HCT116 (cell line): Measurements from ENCODE around the gene ATP6V0C. TPM values are rescaled to one million over a fixed set of nuclear protein-coding genes. Genes with fewer than 3 reads are reported as not detected.

ENCODE experiments used
- ATAC-seq: fragments of 200-7000 bp; cut with Tn5 transposase; 2 replicates; pipeline ENCODE4 v1.9.1; 2020; ENCODE audit warnings: mild to moderate bottlenecking, moderate library complexity
- BruUV-seq: library from RNA; stranded (reverse); fragments of 400-500 nt; replicated peaks from 2 replicates; lab custom pipeline; 2021; lab: Mats Ljungman, UMichigan
- CTCF ChIA-PET: fragments of 300-600 bp; sonication (Branson Sonifier 250); formaldehyde crosslinking; loops from one replicate; lab custom pipeline; 2021; ENCODE audit warnings: antibody characterized with exemption; lab: Charles Lee
- POLR2A ChIA-PET: fragments of 300-600, 350-600 bp; sonication (Branson Sonifier 250); formaldehyde crosslinking; loops from one replicate; lab custom pipeline; 2021; ENCODE audit warnings: antibody characterized with exemption; lab: Charles Lee
- RAD21 ChIA-PET, 2 experiments: fragments of 300-600 bp; sonication (Branson Sonifier 250); formaldehyde crosslinking; loops; one replicate each; lab custom pipeline; 2023; ENCODE audit warnings: low total read pairs in 2 of 2; ENCODE audit not compliant: uncharacterized antibody in 2 of 2, unreplicated experiment in 2 of 2, low non-redundant PET in 1 of 2; lab: Charles Lee
- DNase-seq: peaks from one replicate; pipeline ENCODE4 v3.0.0-alpha.2; 2010; ENCODE audit warnings: low read depth, low spot score
- H2AFZ ChIP-seq: fragments of 200-600 bp; shearing (Covaris generic), sonication (generic); 2 replicates; pipeline ENCODE4 v1.6.1; 2017; ENCODE audit warnings: low read depth, mixed run types, mixed read lengths, antibody characterized with exemption, low read length; ENCODE audit not compliant: poor library complexity, severe bottlenecking
- H3K27ac ChIP-seq: 2 replicates; pipeline ENCODE4 v1.5.1; 2012; ENCODE audit warnings: low read depth, low read length
- H3K27me3 ChIP-seq: fragments of 200-600 bp; sonication (generic); 2 replicates; pipeline ENCODE4 v1.6.1; 2016; ENCODE audit warnings: mixed run types, low read length, mixed read lengths; ENCODE audit not compliant: insufficient read depth
- H3K36me3 ChIP-seq, 2 experiments: fragments of 200-500 bp in 1 of 2; fragments of 200-600 bp in 1 of 2; sonication (Bioruptor generic) in 1 of 2; sonication (generic) in 1 of 2; 2 replicates each; pipeline versions ENCODE4 v1.5.1 to v1.6.1; 2014 to 2016; ENCODE audit warnings: low read length in 2 of 2, inconsistent platforms in 1 of 2, mixed read lengths in 1 of 2, mixed run types in 1 of 2; ENCODE audit not compliant: insufficient read depth in 2 of 2, control insufficient read depth in 1 of 2
- H3K4me1 ChIP-seq, 2 experiments: fragments of 200-600 bp in 1 of 2; sonication (generic) in 1 of 2; 2 replicates each; pipeline versions ENCODE4 v1.5.1 to v1.6.1; 2012 to 2017; ENCODE audit warnings: low read length in 2 of 2, inconsistent platforms in 1 of 2, mild to moderate bottlenecking in 1 of 2, mixed read lengths in 1 of 2, mixed run types in 1 of 2, moderate library complexity in 1 of 2; ENCODE audit not compliant: insufficient read depth in 2 of 2, control insufficient read depth in 1 of 2
- H3K4me2 ChIP-seq: fragments of 200-600 bp; sonication (generic); 2 replicates; pipeline ENCODE4 v1.6.1; 2017; ENCODE audit warnings: mixed run types, low read length, mixed read lengths
- H3K4me3 ChIP-seq, 2 experiments: fragments of 200-600 bp in 1 of 2; sonication (generic) in 1 of 2; replicated peaks in 1 of 2; 2 replicates each; pipeline ENCODE4 v1.5.1; 2011 to 2016; ENCODE audit warnings: low read length in 2 of 2, control low read depth in 1 of 2, low read depth in 1 of 2, mild to moderate bottlenecking in 1 of 2, mixed read lengths in 1 of 2, mixed run types in 1 of 2
- H3K79me2 ChIP-seq: fragments of 200-600 bp; sonication (generic); 2 replicates; pipeline ENCODE4 v1.6.1; 2017; ENCODE audit warnings: mild to moderate bottlenecking, mixed run types, low read length, moderate library complexity, mixed read lengths; ENCODE audit not compliant: insufficient read depth
- H3K9ac ChIP-seq: fragments of 200-600 bp; sonication (generic); 2 replicates; pipeline ENCODE4 v1.6.1; 2016; ENCODE audit warnings: low read length, mixed read lengths
- H3K9me2 ChIP-seq: fragments of 200-600 bp; sonication (generic), shearing (Covaris generic); 2 replicates; pipeline ENCODE4 v1.6.1; 2017; ENCODE audit warnings: mixed run types, mild to moderate bottlenecking, moderate library complexity; ENCODE audit not compliant: insufficient read depth
- H3K9me3 ChIP-seq, 2 experiments: fragments of 200-500 bp in 1 of 2; fragments of 200-600 bp in 1 of 2; sonication (Bioruptor generic) in 1 of 2; sonication (generic) in 1 of 2; 2 replicates each; pipeline ENCODE4 v1.6.1; 2014 to 2017; ENCODE audit warnings: low read length in 2 of 2, mixed read lengths in 2 of 2, inconsistent platforms in 1 of 2, low read depth in 1 of 2, mild to moderate bottlenecking in 1 of 2, mixed run types in 1 of 2, moderate library complexity in 1 of 2; ENCODE audit not compliant: control insufficient read depth in 1 of 2, insufficient read depth in 1 of 2
- H4K20me1 ChIP-seq: fragments of 200-600 bp; sonication (generic), shearing (Covaris generic); 2 replicates; pipeline ENCODE4 v1.6.1; 2017; ENCODE audit warnings: mixed run types, mild to moderate bottlenecking, moderate library complexity; ENCODE audit not compliant: insufficient read depth
- ATF3 ChIP-seq: IDR thresholded peaks from 2 replicates; pipeline ENCODE4 v1.6.1; 2012
- CTCF ChIP-seq, 3 experiments: fragments of 200-600 bp in 1 of 3; sonication (generic) in 1 of 3; IDR thresholded peaks in 2 of 3; conservative IDR thresholded peaks in 1 of 3; 2 replicates each; pipeline ENCODE4 v1.5.1; 2012 to 2017; ENCODE audit warnings: low read depth in 2 of 3, low read length in 2 of 3, antibody characterized with exemption in 1 of 3, borderline replicate concordance in 1 of 3, control low read depth in 1 of 3, mild to moderate bottlenecking in 1 of 3, mixed read lengths in 1 of 3, mixed run types in 1 of 3, moderate library complexity in 1 of 3; ENCODE audit not compliant: insufficient read depth in 1 of 3
- EGR1 ChIP-seq: IDR thresholded peaks from 2 replicates; pipeline ENCODE4 v1.6.1; 2012; ENCODE audit warnings: low read depth
- ELF1 ChIP-seq: IDR thresholded peaks from 2 replicates; pipeline ENCODE4 v1.6.1; 2012; ENCODE audit warnings: low read depth, borderline replicate concordance
- EZH2 ChIP-seq: fragments of 200-600 bp; sonication (generic); IDR thresholded peaks from 2 replicates; pipeline ENCODE4 v1.6.1; 2017; ENCODE audit warnings: antibody characterized with exemption, mixed run types
- FOSL1 ChIP-seq: IDR thresholded peaks from 2 replicates; pipeline ENCODE4 v1.6.1; 2012; ENCODE audit warnings: low read depth
- JUND ChIP-seq: IDR thresholded peaks from 2 replicates; pipeline ENCODE4 v1.6.1; 2012
- MAX ChIP-seq: IDR thresholded peaks from 2 replicates; pipeline ENCODE4 v1.6.1; 2012
- POLR2A ChIP-seq: IDR thresholded peaks from 2 replicates; pipeline ENCODE4 v1.7.0; 2011; ENCODE audit warnings: borderline replicate concordance; ENCODE audit not compliant: insufficient read depth, insufficient read length; ENCODE audit errors: extremely low read depth
- SP1 ChIP-seq: IDR thresholded peaks from 2 replicates; pipeline ENCODE4 v1.6.1; 2012; ENCODE audit warnings: low read depth
- TCF7L2 ChIP-seq: IDR thresholded peaks from 2 replicates; pipeline ENCODE4 v1.7.0; 2011; ENCODE audit warnings: borderline replicate concordance, inconsistent platforms; ENCODE audit not compliant: insufficient read depth, insufficient read length; ENCODE audit errors: extremely low read depth
- YY1 ChIP-seq: IDR thresholded peaks from 2 replicates; pipeline ENCODE4 v1.6.1; 2011; ENCODE audit warnings: low read length, low read depth, moderate library complexity, mild to moderate bottlenecking; ENCODE audit not compliant: insufficient replicate concordance; ENCODE audit errors: extremely low read depth
- ZBTB33 ChIP-seq: IDR thresholded peaks from 2 replicates; pipeline ENCODE4 v1.6.1; 2011; ENCODE audit warnings: mild to moderate bottlenecking, low read length, moderate library complexity; ENCODE audit not compliant: insufficient replicate concordance; ENCODE audit errors: extremely low read depth
- ZFX ChIP-seq: fragments of 450-650 bp; IDR thresholded peaks from 2 replicates; pipeline ENCODE4 v1.6.1; 2017
- ZNF274 ChIP-seq: fragments of 200-500 bp; sonication (Bioruptor generic); IDR thresholded peaks from 2 replicates; pipeline ENCODE4 v1.6.1; 2014; ENCODE audit warnings: mild to moderate bottlenecking, low read depth, low read length, inconsistent platforms
- intact Hi-C: fragments of 100-400 bp; cut with micrococcal nuclease; formaldehyde crosslinking; loops from 2 replicates; pipeline ENCODE4 v1.10.0; 2022
- total RNA-seq: library from RNA; stranded (reverse); gene quantifications from one replicate; pipeline ENCODE4 v1.2.1, GENCODE V29; 2021; ENCODE audit not compliant: unreplicated experiment

The ATP6V0C gene
- total RNA-seq, 1 experiment from 2014 or later, result 187 TPM

GRCh38 chr16:2490190-2491105 is 23.3 kb upstream of the ATP6V0C start:
- H3K4me2 ChIP-seq, result no peak overlapping the region

GRCh38 chr16:2492292-2492691 is 21.5 kb upstream of the ATP6V0C start:
- Histone ChIP-seq H3K4me2 (no peak overlapping the region), H3K9ac (no peak overlapping the region), H3K79me2 (peaks cover 17% of the 10 kb centered on the region; the same call in 1 of the 2 replicates), H3K9me2 (no peaks in the 10 kb centered on the region), H3K4me1 (no peaks in the 10 kb centered on the region), H3K9me3 (no peaks in the 10 kb centered on the region), H3K36me3 (no peaks in the 10 kb centered on the region; a peak in 1 of 4 replicates), H3K4me3 (no peak overlapping the region), H3K27ac (no peak overlapping the region), H2AFZ (no peak overlapping the region), H3K27me3 (no peaks in the 10 kb centered on the region), H4K20me1 (no peaks in the 10 kb centered on the region)
- no peak for DNase-seq
- CTCF ChIA-PET, result no interaction called here
- no peak for ATAC-seq
- intact Hi-C loops, result no loop called here
- POLR2A ChIA-PET, result no interaction called here
- no TSS peak for BruUV-seq
- RAD21 ChIA-PET, result no interaction called here
- TF ChIP-seq ZBTB33 (no peak), POLR2A (no peak), EGR1 (no peak), ELF1 (no peak), EZH2 (no peak), ZFX (no peak), MAX (no peak), CTCF (IDR thresholded peaks at IDR 0.05 in 2 of 3, conservative IDR thresholded peaks at IDR 0.05 in 1 of 3; ENCODE audit: borderline replicate concordance in 1 of 3, insufficient read depth in 1 of 3, low read depth in 2 of 3, low read length in 2 of 3) (no peak), ATF3 (no peak), SP1 (no peak), FOSL1 (no peak), YY1 (no peak)

More at GRCh38 chr16:2490190-2491105, 23.3 kb upstream of the ATP6V0C start:
- H3K9me2 ChIP-seq, result no peaks in the 10 kb centered on the region
- TF ChIP-seq ZNF274 (no peak), MAX (no peak), TCF7L2 (no peak), ZFX (no peak), JUND (no peak)
- ATAC-seq (no peak), DNase-seq (no peak)
- H3K79me2 ChIP-seq, result peaks cover 17% of the 10 kb centered on the region; the same call in 1 of the 2 replicates
- BruUV-seq, result no TSS peak
- no peak overlapping the region for H3K4me3 ChIP-seq
- H3K4me1 ChIP-seq, result no peaks in the 10 kb centered on the region
- H3K27me3 ChIP-seq, result no peaks in the 10 kb centered on the region
- no peaks in the 10 kb centered on the region for H4K20me1 ChIP-seq
- RAD21 ChIA-PET, result no interaction called here
- no peaks in the 10 kb centered on the region for H3K9me3 ChIP-seq
- H3K36me3 ChIP-seq, result no peaks in the 10 kb centered on the region; a peak in 1 of 4 replicates
- no peak overlapping the region for H2AFZ ChIP-seq
- no peak overlapping the region for H3K27ac ChIP-seq
- intact Hi-C loops, result no loop called here
- POLR2A ChIA-PET, result no interaction called here
- CTCF ChIA-PET, result no interaction called here
- no peak overlapping the region for H3K9ac ChIP-seq
